Left forelimb (tissue), 1 donor: ENCODE results near the gene NRK.
"Not testable (repeated sequence)": the region's sequence is repeated elsewhere in the genome, so short reads cannot be mapped to it uniquely, and the experiment has no call there.

Experiments
- DNase-seq: peaks from one replicate; pipeline ENCODE4 v3.0.0-alpha.2; 2018; ENCODE audit warnings: low spot score

The NRK gene

GRCh38 chrX:105894721-105895120 lies 72.4 kb downstream of the NRK start:
- DNase-seq: no peak

DNA sequence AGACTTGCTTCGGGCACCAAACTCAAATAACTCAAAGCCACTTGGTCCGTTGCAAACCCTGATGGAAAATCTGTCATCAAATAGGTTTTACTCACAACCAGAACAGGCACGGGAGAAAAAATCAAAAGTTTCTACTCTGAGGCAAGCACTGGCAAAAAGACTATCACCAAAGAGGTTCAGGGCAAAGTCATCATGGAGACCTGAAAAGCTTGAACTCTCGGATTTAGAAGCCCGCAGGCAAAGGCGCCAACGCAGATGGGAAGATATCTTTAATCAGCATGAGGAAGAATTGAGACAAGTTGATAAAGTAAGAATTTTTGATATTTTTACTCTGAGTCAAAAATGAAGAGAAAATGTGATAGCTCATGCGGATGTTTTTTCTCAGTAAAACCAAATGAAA lies 87.2 kb downstream of the NRK start:
- DNase-seq: no peak

GRCh38 chrX:105910563-105911105 lies 88.3 kb downstream of the NRK start:
- DNase-seq: no peak

GRCh38 chrX:105945266-105945665 lies 122.9 kb downstream of the NRK start:
- no peak for DNase-seq

GRCh38 chrX:105969487-105969886 lies 147.1 kb downstream of the NRK start:
- DNase-seq: no peak

DNA sequence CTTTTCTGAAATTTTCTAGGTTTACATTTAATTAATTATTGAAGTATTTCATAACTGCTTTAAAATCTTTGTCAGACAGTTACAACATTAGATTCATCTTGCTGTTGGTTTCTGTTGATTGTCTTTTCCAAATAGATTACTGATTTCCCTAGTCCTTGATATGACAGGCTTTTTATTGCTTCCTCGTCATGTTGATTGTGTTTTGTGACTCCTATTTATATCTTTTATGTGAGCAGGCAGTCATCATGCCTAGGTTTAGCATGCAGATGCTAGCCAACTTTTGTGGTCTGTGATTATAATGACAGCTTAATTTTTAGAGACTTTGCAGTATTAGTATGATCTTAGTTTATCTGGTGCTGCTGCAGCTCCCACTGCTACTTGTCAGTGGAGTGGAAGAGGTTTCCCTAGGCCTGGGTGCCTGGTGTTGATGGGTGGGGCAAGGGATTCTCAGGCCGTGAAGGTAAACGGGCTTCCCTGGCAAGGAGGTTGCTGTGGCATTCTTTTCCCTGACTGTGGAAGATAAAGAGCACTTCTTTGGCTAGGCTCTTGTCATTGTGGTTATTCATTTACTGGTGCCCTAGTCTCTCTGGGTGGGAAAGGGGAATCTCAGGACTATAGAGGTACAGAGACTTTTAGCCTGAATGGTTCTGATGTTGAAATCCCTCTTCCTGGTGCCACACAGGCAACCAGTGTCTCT lies 150.5 kb downstream of the NRK start:
- DNase-seq: no peak

DNA sequence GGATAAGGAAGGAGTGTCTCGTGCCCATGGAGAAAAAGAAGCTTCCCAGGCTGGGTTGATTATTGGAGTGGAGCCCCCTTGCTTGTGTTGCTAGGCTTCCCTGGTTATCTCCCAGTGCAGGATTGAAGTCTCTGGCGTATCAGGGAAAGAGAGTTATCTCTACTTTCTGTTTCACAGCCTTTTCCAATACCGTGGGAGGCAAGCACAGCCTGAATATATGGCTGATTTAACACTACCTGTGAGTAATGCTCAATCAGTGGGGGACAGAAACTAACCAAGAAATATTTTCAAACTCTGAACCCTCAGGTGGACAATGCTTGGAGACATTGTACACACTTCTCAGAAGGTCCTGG lies 151.0 kb downstream of the NRK start:
- no peak for DNase-seq

DNA sequence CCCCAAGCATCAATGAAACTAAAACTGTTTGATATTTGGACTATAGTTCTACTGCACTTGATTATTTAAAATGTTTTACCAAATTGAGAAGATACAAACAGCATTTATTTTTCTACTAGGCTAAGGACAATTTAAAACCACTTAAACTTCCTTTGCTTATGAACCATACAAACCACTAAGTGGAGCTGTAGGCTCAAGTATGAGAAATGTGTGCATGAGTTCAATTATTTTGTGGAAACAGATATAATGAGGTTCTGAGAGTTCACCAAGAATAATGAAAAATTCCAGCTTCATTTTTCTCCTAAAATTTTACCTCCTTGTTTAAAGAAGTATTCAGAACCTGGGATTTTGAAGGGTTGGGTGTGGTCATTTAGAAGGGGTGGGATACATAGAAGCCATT lies 153.0 kb downstream of the NRK start:
- DNase-seq: no peak

GRCh38 chrX:105981772-105982485 lies 159.6 kb downstream of the NRK start:
- DNase-seq: no peak

- DNase-seq: not testable (repeated sequence)
These were observed 166.1 kb downstream of the NRK start for GRCh38 chrX:105988487-105988886.

DNA sequence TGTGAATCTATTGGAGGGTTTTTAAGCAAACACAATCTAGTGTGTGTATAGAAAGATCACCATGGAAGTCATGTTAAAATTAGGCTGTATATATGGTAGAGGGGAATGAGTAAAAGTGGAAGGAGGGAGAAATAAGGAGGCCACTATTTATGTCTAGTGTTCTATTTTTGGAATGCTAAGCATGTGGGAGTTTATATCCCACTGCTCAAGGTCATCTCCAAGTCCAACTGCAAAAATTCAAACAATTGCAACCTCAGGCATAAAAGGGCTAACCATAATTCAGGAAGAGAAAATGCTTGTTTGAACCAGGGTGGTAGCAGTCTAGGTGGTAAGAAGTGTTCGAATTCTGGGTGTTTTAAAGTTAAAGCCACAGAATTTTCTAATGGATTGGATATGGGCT lies 177.0 kb downstream of the NRK start:
- DNase-seq: no peak

GRCh38 chrX:106000203-106000602 lies 177.9 kb downstream of the NRK start:
- DNase-seq: no peak

GRCh38 chrX:106000609-106001008 lies 178.3 kb downstream of the NRK start:
- not testable (repeated sequence) for DNase-seq

DNA sequence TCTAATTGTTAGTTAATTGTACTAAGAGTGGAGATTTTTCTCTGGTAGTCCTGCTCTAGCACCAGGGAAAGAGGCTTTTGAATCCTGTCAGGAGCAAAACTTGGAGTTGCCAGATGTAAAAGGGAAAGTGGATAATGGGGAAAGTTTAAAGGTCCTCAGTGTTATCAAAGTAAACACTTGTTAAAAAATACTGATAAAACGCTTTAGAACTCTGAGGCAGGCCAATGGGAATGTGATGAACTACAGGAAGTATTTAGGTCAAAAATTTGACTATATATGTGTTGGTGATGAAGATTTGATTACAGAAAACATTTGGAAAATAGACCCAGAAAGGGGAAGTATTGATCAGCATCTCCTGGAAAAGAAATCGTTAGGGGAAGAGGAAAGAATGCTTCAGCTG lies 183.3 kb downstream of the NRK start:
- no peak for DNase-seq

DNA sequence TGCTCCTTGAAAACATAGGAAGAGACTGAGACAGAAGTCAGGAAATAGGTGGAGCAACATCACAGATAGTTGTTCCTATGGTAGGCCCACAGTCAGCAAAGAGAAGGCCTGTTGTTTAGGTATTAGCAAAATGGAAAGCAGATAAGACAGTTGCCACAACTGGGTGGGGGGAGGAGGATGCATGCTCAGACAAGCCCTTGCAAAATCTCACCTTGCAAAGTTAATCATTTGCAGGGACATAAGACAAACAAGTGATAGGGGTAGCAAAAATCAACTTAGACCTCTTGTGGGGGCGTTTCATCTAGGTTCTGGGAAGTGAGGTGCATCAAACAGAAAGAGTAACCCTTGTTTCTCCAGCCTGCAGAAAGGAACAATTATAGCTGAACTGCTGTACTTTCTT lies 185.5 kb downstream of the NRK start:
- no peak for DNase-seq
